Fibroblast of skin of abdomen (primary cell): ENCODE data around the gene CXCL12.

ENCODE experiments used
- DNase-seq: peaks from one replicate; pipeline ENCODE4 v3.0.0-alpha.2; 2013

CXCL12 gene

DNA sequence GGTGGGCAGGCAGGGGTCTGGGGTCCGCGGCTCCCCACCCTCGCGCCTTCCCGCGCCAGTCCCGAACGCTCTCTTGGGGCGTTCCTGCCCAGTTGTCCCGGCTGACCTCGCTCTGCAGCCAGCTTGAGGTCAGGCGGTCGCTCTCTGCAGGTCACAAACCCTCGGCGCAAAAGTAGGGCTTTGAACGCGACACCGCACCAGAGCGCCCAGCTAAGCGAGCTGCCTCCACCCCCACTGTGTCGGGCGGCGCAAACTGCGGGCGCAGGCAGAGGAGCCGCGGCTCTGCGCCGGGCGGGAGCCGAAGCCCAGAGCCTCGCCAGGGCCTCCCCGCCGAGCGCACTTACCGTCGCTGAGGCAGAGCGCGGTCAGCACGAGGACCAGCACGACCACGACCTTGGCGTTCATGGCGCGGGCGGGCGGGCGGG lies 284 bp downstream of the CXCL12 start:
- DNase-seq, result no peak

DNA sequence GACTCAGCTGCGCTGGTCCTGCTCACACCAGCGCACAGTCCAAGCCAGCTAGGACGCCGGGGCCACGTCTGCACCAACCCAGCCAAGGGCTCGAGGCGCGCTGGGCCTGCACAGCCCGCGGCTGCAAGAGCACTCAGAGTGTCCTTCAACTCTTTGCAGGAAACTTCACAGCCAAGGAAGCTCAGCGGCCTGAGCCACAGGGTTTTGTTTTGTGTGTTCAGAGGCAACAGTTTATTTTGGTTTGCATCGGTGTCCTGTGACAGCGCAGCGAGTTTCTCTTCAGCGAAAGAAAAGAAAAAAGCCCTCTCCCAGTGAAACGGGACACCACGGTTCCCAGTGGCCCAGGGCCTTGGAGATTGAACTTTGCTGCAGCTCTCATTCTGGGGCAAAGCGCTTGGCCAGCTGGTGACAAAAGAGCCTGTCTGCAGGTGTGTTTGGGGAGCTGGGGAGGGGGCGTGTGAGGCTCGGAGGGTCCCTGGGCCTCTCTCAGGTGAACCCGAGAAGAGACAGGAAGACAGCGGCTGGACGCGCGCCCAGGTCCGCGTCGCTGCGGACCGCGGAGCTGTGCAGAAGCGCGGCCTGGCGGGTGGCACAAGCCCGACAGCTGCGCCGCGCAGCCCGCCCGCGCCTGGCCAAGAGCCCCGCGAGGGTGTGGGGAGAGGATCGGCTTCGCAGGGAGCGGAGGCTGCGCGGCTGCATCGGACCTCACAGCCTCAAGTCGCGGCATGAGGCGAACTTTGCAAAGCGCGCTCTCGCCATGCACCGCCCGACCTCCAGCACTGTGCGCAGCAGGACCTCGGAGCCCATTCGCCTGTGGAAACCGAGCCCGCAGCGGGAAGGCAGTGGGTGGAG lies 922 bp downstream of the CXCL12 start:
- DNase-seq, result no peak

DNA sequence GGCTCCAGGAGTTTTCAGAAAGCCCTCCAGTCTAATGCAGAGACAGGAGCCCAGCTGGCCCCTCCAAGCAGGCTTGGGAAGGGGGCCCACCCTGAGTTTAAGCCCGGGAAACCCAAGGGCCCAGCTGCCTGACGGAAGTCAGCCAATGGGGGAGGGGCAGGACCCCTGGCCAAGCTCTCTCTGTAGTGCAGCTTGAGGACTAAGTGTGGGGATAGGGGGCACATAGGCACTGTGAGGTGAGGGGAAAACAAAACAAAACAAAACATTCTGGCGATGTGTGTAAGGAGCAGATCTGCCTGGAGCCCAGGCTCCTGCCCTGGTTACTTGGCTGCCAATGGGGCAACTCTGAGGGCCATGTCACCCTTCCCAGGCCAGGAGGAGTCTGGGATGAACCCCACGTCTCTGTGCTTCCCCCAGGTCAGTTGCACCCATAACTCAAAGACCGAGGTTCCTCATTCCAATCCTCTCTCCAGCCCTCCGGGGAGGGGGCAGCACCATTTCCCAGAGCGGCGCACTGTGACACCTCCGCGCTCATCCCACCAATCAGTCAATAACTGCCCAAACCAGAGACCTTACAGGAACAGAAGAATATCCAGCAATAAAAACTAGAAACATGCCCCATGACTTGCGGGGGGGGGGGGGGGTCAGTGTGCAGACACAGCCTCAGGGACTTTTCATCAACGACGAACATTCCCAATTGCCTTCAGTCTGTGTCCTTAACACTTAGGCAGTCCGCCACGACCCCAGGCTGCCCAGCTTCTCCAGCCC lies 1.7 kb downstream of the CXCL12 start:
- no peak for DNase-seq

DNA sequence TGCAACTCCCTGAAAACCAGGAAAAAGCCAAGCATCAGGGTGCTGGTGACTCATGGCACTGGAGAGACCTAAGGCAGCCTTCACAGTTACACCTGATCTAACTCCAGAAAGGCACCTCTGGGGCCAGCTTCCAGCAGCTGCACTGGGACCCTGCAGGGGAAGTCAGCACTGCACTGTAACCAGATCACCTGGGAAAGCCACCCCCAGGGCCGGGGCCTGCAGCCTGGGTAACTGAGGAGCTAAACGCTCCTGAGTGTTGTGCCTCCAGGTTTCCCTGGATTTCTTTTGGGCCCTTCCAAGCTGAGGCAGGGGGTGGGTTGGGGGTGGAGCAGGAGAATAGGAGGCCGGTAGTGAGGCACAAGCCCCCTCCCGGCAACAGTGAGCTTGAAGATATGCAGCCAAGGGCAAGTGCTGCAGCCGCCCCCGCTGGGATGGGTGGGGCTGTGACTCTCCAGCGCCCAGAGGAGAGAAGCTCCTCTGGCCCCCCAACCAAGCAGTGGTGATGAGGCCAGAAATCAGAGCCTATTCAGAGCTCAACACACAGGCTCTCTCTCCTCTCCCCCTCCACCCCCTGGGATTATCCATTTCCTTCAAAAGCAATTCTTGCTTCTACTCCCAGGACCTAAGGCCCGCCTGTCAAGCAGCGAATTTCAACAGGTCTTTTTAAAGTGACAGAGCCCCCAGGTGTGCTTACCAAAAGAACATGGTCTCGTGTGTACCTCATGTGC lies 2.6 kb downstream of the CXCL12 start:
- DNase-seq, result no peak

DNA sequence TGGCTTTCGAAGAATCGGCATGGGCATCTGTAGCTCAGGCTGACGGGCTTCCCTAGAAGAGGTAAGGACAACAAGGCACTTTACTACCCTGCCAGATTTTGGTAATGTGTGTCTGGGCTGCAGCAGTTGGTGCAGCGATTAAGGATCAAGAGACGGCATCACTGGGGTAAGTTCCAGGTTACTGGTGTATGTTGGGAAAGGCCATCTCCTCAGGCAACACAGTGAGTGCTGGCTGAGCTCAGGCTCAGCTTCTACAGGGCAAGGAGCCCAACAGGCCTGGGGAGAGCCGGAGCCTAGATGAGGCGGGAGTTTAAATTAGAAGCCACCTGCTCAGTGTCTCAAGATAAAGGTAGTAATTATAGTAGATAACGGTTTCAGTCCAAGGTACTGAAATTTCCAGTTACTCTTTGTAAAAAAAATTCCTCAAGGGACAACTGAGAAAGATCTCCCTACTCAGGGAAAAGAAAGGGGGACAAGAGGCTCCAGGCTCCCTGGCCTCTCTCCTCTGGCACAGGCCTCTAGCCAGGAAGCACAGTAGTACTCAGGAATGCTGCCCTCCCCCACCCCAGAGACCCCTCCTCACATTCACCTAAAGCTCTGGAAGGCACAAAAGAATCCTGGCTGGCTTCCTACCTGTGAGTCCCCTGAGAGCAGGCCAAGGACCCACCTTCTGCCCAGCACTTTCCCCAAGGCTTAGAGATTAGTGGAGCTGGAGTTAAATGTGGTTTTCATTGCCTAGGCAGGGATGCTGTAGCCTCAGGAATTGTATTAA lies 3.9 kb downstream of the CXCL12 start:
- DNase-seq, result no peak

DNA sequence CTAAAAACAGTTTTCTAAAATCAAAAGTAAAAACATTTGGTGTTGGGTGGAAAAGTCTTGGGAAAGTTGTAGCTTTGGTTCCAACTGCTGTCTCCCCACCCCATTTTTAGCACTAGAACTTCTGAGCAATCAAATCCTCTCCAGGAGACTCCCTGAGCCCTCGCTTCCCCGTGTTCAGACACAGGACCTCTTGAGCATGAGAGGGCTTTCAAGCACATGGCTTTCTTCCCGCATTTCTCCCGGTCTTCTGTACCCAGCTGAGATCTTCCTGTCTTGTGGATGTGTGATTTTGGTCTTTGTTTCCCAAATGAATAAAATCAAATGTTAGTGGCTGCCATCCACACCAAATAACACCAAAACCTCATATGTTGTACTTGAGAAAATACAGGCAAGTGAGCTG lies 5.0 kb downstream of the CXCL12 start:
- DNase-seq, result no peak

DNA sequence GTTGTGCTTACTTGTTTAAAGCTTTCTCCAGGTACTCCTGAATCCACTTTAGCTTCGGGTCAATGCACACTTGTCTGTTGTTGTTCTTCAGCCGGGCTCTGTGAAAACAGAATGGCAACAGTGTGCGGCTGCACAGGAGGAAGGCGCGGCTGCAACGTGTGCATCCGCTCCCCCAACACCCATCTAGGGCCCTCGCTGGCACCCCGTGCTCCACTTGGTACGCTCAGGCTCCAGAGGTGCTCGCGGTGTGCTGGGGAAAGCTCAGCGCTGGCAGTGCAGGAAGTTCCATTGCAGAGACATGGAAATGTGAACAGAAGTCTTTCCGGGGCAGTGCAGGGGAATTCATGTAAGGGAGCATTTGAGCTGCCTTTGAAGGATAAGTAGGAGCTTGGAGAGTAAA lies 6.3 kb downstream of the CXCL12 start:
- no peak for DNase-seq

DNA sequence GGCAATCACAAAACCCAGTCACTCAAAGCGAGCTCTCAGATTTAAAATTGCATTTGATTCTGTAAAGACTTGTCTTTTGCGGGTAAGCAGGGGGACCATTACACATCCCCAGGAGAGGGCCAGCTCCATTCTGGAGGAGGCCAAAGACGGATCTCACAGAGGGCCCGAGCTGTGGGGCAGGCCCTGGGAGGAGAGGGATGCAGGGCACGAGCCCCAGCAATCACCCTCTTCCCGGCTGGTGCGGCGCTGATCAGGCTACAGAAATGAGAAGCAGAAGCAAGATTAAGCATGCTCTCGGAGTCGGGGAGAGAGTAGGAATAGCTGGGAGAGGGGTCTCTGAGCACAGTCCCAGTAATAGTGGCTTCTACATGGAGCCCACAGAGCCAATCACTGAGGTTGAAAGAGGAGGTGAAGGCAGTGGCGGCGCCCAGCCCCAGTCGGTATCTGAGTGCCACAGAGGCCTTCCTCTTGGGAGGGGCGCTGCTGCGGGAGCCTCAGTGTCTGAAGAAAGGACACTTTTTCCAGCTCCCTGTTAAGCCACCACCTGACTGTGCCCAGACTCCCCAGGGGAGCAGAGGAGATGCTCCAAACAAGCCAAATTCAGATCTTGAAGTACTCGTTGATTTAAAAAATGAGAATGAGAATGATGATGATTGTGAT lies 7.1 kb downstream of the CXCL12 start:
- DNase-seq, result no peak

DNA sequence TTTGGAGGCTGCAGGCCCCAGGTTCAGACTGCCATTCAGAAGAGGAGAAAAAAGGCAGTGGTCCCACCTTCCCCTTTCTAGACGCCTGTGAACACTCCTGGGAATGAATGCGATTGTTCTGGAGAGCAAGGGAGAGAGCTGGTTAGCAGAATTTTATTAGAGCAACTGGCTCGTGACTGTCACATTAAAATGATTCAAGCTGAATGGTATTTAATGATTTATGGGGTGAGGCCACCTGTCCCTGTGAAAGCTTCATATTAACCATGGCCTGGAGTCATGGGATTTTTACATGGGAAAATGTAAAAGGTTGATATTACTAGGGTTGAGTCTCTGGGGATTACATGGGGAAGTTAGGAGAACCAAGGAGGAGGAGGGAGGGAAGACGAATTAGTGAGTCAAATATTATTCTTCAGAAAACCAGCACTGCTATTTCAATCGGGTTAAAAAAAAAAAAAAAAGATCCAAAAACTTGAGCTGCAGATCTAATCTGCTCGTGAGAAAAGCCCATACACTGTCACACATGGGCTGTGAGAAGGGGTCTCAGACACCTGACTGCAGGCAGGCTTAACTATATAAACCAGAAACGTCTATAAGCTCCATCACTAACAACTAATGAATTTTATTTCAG lies 8.3 kb downstream of the CXCL12 start:
- no peak for DNase-seq

DNA sequence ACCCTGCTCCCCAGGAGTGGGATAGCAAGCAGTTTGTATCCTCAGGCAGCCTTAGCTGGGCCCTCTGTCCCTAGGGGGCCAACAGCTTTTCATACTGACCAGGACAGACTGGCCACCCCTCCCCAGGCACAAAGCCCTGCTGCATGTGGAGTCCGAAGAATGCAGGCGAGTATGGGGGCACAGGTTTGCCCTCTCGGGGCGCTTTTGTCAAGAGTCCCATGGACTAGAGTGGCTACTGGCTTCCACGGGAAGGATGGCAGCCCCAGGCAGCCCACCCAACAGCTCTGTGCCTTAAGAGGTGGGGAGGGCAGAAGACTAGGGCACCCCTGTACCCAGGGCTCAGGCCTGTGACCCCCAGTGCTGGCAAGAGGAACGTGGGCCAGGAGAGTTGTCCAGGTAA lies 10.7 kb downstream of the CXCL12 start:
- no peak for DNase-seq

DNA sequence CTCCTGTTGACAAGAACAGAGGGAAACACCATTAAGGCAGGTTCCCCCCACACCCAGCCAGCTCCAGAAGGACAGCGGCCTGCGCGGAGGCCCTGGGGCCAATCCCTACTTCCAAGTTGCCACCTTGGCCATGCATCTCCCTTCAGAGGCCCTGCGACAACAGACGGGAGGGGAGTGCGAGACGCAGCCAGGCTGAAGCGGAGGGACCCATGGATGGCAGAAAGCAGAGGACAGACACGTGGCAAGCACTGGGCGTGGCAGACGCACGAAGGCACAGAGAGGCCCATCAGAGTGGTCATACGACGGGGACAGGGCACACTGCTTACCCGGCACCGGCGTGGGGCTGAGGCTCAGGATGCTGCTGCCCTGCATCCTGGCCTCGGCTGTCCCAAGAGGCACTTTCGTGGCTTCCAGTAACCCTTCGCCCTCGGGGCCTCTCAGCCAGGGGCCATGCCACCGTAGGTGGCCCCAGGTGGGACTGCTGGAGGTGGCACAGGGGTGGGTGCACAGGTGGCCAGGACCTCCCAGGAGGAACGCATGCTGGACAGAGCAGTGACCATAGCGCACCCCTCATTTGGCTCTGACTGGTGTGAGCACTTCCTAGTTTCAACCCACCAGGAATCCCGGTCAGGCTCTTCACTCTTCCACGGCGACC lies 11.4 kb downstream of the CXCL12 start:
- DNase-seq, result no peak

DNA sequence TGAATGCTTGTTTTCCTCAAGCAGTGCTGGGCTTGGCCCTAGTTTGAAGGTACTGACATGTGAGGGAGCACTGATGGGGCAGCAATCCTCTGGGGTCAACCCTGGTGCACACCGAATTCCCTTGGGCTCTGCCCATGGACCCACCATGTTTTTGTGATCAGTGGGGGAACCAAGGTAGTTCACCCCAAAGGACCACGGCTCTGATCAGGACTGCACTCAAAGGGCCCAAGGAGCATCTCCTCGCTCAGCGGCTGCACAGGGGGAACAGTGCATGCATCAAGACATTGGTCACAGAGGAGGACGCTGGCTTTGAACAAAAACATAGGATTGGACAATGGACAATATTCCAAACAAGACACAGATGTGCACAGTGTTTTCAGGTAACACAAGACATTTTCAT lies 12.7 kb downstream of the CXCL12 start:
- DNase-seq, result no peak

DNA sequence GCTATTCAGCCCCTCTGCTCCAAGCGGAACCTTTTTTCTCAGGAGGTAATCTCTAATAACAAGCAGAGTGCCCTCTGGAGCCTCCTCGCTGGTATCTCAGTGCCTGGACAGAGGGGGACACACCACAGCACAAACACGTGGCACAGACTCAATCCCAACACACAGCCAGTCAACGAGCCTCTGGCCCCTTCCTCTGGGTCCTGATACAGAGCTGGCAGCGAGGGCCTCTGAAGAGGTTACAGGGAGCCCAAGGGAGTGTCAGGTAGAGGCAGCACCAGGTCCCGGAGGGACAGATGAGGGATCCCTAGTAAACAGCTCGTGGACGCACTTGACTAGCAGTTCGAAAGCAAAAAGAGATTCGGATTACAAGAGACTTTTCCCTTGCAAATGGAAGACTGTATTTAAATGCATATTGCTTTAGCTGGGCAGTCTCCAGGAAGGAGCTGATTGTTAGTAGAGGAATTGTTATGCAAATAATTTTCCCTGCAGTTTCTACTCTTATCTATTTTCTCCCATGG lies 14.1 kb downstream of the CXCL12 start:
- no peak for DNase-seq

DNA sequence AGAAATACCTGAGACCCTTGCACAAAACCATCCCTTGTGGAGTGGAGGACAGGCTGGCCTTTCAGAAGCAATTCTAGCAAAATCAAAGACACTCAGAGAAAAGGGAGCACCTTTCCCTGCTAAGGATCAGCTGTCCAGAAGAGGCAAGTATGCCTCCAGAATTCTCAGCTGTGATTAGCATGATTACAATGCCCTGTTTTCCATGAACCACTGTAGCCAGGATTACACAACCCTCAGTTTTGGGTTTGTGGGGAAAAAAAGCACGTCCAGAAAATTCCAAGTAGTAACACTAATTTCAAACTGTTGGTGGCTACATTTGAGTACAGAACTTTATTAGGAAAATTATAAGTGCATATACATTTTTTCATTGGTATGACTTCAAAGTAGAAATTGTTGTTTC lies 15.0 kb downstream of the CXCL12 start:
- peak; percentile 46 for DNase-seq

DNA sequence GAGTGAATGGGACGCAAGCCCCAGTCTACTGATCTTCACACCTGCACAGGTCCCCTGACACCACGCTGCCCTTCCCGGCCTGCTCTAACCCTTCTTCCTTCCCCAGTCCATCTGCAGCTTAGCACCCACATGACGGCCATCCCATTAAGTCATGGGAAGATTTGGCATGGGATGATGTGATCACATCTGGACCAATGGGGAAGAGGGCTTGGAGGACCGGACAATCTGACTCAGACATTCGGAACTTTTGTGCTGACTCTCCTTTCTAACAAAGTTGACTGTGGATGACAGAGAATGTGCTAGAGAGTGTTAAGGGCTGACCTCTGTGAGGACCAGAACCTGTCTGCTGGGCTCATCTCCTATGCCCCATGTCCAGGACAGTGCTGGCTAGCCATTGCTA lies 15.6 kb downstream of the CXCL12 start:
- peak; percentile 62 for DNase-seq

DNA sequence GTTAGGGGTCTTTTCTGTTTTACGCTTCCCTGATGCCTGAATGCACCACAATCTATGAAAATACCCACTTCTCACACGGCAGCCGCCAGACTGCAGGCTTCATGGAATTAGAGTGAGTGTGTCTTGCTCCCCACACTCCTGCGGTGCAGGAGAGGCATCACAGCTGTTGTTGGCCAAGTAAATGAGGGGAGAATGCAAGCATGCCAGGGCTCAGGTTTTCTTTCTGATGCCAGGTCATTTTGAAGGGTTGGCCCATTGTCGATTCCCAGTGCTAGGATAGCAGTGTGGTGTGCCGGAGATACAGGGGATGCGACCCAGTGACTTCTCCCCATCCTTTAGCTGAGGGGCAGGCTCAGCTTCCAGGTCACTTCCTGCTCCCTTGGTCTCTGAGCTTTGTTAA lies 16.3 kb downstream of the CXCL12 start:
- DNase-seq, result no peak

DNA sequence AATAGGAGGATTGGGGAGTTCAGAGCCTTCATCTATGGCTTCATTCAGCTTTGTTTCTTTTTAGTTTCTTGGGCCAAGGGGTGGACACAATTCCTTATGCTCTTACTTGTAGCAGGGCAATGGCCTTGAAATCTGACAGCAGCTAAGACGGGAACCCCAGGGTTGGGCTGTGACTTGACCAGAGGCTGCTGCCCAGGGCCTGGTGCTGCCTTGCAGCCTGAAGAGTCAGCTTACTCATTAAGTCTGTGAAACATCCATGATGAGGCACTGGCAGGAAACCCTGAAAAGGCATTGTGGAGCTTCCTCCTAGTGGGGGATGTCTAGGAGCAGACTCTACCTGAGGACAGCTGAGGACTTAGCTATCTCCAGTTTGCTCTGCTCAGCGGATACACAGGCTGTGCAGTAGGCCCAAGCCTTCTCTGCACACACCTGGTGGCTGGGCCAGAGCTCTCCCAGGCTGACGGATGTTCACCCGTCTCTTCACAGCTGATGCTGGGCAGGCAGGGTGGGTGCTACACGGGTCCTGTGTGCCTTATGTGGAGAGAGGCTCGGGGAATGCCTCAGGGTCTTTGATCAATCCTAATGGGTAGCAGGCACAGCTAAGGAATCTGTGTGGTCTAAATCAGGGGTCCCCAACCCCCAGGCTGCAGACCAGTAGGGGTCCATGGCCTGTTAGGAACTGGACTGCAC lies 17.8 kb downstream of the CXCL12 start:
- DNase-seq, result no peak

DNA sequence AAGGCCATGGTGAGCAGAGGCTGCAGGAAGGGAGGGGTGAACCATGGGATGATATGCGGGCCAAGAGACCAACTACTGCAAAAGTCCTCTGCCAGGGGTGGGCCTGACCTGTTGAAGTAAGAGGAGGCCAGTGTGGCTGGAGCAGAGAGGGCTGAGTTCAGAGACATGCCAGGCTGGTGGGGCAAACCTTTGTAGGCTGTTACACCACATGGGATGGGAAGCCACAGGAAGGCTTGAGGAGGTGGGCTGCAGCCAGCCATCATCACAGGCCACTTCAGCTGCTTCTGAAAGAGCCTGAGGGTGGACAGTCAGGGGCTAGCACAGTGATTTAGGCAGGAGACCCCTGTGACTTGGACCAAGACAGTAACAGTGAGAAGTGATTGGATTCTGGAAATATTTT lies 20.3 kb downstream of the CXCL12 start:
- DNase-seq, result no peak

DNA sequence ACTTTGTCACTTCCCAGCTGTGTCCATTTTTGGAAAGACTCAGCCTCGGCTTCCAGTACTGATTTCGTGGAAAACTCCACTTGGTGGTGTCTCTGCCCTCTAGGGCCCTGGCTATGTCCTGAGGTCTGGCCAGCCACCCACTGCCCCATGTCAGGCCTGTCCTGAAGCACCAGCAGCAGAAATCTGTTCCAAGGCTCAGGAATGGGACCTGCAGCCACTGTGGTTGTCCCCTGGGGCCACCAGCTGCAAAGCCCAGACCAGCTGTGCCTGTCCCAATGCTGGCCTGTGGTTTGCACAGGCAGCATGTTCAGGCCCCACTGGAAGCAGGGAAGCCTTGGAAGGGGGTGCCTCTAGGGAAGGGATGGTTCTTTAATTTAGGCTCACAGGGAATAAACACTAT lies 21.2 kb downstream of the CXCL12 start:
- no peak for DNase-seq
